Measurements from ENCODE around the gene TRIM46. TPM values are rescaled to one million over a fixed set of nuclear protein-coding genes. Genes with fewer than 3 reads are reported as not detected.
"Not testable (repeated sequence)": the region's sequence is repeated elsewhere in the genome, so short reads cannot be mapped to it uniquely, and the experiment has no call there.

Gene TRIM46
- total RNA-seq, 3 donors from 2014 or later, result 0.26 to 0.76 (median 0.39) TPM

GRCh38 chr1:155186794-155187455 is 13.3 kb downstream of the TRIM46 start:
- intact Hi-C loops (cut with DNase I, micrococcal nuclease), result no loop called here
- Histone ChIP-seq H3K4me1 (ENCODE audit: low read depth) (peaks cover 20% of the 10 kb centered on the region), H3K4me3 (no peak overlapping the region), H3K9me3 (no peaks in the 10 kb centered on the region), H3K36me3 (ENCODE audit: low read depth) (no peaks in the 10 kb centered on the region)
- DNase-seq (peak in 2 of 3 donors; percentile 50 to 53), ATAC-seq (peak; percentile 22)
- TF ChIP-seq, protein P1, sequence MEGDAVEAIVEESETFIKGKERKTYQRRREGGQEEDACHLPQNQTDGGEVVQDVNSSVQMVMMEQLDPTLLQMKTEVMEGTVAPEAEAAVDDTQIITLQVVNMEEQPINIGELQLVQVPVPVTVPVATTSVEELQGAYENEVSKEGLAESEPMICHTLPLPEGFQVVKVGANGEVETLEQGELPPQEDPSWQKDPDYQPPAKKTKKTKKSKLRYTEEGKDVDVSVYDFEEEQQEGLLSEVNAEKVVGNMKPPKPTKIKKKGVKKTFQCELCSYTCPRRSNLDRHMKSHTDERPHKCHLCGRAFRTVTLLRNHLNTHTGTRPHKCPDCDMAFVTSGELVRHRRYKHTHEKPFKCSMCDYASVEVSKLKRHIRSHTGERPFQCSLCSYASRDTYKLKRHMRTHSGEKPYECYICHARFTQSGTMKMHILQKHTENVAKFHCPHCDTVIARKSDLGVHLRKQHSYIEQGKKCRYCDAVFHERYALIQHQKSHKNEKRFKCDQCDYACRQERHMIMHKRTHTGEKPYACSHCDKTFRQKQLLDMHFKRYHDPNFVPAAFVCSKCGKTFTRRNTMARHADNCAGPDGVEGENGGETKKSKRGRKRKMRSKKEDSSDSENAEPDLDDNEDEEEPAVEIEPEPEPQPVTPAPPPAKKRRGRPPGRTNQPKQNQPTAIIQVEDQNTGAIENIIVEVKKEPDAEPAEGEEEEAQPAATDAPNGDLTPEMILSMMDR (IDR thresholded peaks at IDR 0.05), result no peak

GRCh38 chr1:155187456-155187891 is 13.8 kb downstream of the TRIM46 start:
- intact Hi-C loops (cut with DNase I, micrococcal nuclease), result no loop called here
- H3K4me1 ChIP-seq (ENCODE audit: low read depth), result peaks cover 20% of the 10 kb centered on the region
- H3K9me3 ChIP-seq, result no peaks in the 10 kb centered on the region
- TF ChIP-seq, protein P1 (IDR thresholded peaks at IDR 0.05), result no peak
- ATAC-seq, result no peak
- no peaks in the 10 kb centered on the region for H3K36me3 ChIP-seq (ENCODE audit: low read depth)
- no peak overlapping the region for H3K4me3 ChIP-seq
- peak in 2 of 3 donors; percentile 32 to 51 for DNase-seq

DNA sequence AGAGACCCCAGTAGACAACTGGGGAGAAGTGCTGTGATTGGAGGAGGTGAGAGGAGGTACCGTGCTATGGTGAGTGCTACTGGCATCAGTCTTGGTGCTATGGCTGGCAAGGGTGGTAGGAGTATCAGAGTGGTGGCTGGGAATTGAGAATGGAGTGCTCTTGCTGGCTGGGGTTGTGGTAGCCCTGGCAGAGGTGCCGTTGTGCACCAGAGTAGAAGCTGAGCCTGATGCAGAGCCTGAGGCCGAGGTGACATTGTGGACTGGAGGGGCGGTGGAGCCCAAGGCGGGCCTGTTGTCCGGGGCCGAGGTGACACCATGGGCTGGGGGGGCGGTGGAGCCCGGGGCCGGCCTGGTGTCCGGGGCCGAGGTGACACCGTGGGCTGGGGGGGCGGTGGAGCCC is 14.6 kb downstream of the TRIM46 start:
- H3K36me3 ChIP-seq (ENCODE audit: low read depth), result no peaks in the 10 kb centered on the region
- H3K9me3 ChIP-seq, result no peaks in the 10 kb centered on the region
- H3K4me1 ChIP-seq (ENCODE audit: low read depth), result peaks cover 20% of the 10 kb centered on the region
- intact Hi-C loops (cut with DNase I, micrococcal nuclease), result no loop called here
- TF ChIP-seq, protein P1 (IDR thresholded peaks at IDR 0.05), result no peak
- ATAC-seq (no peak), DNase-seq (peak in 2 of 3 donors; percentile 25 to 40)
- H3K4me3 ChIP-seq, result no peak overlapping the region

GRCh38 chr1:155189926-155190325 is 16.3 kb downstream of the TRIM46 start:
- H3K36me3 ChIP-seq (ENCODE audit: low read depth); ATAC-seq; H3K9me3 ChIP-seq; intact Hi-C loops (cut with DNase I, micrococcal nuclease); H3K4me3 ChIP-seq: not testable (repeated sequence)
- H3K4me1 ChIP-seq (ENCODE audit: low read depth), result peaks cover 27% of the 10 kb centered on the region
- peak in 1 of 3 donors; percentile 49 for DNase-seq

DNA sequence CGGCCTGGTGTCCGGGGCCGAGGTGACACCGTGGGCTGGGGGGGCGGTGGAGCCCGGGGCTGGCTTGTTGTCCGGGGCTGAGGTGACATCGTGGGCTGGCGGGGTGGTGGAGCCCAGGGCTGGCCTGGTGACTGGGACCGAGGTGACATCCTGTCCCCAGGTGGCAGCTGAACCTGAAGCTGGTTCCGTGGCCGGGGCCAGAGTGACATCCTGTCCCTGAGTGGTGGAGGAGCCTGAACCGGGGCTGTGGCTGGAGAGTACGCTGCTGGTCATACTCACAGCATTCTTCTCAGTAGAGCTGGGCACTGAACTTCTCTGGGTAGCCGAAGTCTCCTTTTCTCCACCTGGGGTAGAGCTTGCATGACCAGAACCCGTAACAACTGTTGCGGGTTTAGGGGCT is 18.3 kb downstream of the TRIM46 start:
- no peak overlapping the region for H3K4me3 ChIP-seq
- DNase-seq (peak; percentile 44 to 74 (median 66)), ATAC-seq (no peak)
- peaks cover 26% of the 10 kb centered on the region for H3K4me1 ChIP-seq (ENCODE audit: low read depth)
- no peaks in the 10 kb centered on the region for H3K9me3 ChIP-seq
- no peaks in the 10 kb centered on the region for H3K36me3 ChIP-seq (ENCODE audit: low read depth)
- intact Hi-C loops (cut with DNase I, micrococcal nuclease), result no loop called here
- TF ChIP-seq, protein P1 (IDR thresholded peaks at IDR 0.05), result no peak

DNA sequence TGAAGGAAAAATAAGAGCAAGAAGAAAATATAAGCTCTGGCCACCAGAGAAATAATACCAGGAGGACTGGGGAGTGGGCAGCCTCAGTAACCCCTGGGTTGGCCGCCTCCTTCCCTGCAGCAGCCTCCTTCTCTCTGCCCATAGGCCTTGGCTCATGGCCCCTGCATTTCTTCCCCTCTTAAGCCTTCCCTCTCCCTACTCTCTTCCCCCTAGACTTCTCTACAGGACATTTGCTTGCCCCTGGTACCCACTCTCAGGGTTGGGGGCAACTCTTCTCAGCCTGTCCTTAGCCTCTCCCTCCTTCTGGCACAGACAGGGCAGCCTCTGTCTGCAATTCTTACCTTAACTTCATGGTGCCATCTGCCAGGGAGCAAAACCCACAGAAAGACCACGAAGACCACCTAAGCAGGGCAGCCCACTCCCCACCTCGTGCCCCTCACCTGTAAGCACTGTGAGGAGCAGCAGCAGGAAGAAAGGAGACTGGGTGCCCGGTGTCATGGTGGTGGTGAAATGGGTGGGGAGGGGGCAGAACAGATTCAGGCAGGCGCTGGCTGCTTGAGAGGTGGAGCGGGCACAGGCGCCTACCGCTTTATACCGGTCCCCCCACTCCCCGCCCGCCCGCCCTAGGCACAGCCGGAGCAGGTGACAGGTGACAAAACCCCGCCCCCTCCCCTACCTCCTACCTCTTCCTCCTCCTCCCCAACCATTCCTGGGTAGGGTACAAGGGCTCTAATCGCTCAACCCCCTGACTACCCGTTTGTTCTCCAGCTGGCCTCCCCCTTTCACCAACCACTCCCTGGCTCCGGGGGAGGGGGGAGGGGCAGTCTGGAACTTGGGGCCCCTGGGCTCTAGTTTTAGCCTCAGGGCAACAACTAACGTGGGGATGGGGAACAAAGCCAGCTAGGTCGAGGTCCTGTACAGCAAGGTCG is 19.0 kb downstream of the TRIM46 start:
- peaks cover 19% of the 10 kb centered on the region for H3K4me1 ChIP-seq (ENCODE audit: low read depth)
- peak overlapping the region; percentile 0 for H3K4me3 ChIP-seq

More for the DNA sequence above, 19.0 kb downstream of the TRIM46 start:
- Histone ChIP-seq H3K36me3 (ENCODE audit: low read depth) (no peaks in the 10 kb centered on the region), H3K9me3 (no peaks in the 10 kb centered on the region)
- intact Hi-C loops (cut with DNase I, micrococcal nuclease), result no loop called here
- peak; percentile 71 for ATAC-seq
- TF ChIP-seq, protein P1 (IDR thresholded peaks at IDR 0.05), result no peak
- peak; percentile 86 to 91 (median 89) for DNase-seq
